Measurements from ENCODE around the gene METTL9.
"Not testable (repeated sequence)": the region's sequence is repeated elsewhere in the genome, so short reads cannot be mapped to it uniquely, and the experiment has no call there.

METTL9 gene

DNA sequence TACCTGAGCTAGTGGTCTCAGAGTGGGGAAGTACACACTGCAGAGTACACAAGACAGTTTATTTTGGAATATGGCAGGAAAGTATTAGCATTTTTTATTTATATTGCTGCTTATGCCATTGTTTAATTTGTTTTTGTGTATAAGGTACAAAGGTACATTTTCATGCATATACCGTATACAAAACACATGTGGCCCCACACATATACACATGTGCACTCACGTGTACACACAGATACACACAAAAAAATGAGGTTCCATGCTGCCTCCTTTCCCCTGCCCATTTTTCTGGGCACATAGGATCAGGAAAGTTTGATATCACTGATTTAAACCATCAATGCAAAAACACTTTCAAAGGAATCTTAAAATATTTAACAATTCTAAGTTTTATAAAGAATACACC lies 40.1 kb downstream of the METTL9 start:
- DNase-seq = no peak

DNA sequence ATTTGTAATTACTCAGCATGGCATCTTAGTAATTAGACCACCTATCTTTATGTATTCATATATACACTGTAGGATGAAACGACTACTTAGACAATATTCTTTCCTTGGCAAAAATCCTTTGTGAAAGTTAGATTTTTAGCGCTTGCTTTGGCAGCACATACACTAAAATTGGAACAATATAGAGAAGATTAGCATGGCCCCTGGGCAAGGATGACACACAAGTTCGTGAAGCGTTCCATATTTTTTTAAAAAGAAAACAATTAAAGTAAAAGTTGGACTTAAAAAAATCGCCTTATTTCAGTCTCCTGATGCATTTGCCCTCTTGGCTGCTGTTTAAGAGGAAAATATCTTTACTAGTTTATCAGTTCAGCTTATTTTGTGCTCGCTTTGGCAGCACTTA lies 42.5 kb downstream of the METTL9 start:
- DNase-seq = no peak

DNA sequence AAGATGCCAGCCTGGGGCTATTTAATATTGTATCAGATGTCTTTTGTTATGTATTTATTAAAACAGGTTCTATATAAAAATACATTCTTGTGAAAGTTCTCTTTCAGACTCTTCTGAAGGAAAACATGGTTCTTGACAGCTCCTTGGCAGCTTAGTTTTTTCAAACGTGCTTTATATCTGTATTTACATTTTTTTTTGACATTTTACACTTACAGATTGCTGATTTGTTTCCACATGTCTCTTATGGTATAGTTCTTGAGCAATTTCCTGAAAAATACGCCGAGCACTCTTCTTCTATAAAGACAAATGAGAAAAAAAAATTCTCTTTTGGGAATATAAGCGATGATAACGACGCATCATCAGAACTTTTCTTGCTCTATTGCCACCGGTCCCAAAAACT lies 43.5 kb downstream of the METTL9 start:
- no peak for DNase-seq

DNA sequence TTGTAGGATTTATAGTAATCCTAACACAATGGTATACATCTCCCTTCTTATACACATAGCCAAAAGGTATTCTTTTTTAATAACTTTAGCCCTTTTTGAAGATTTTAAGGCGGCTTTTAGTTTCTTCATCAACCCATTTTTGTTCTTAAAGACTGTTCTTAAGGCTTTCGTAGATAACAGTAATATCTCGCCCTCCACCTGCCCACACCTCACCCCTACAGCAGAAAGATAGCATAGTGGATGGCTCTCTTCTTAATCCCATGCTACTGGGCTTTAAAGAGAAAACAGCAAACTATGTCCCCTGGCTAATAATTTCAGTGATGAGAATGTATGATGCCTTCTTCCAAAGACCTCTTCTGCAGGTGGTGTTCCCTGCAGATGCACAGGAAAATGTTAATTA lies 44.4 kb downstream of the METTL9 start:
- no peak for DNase-seq

DNA sequence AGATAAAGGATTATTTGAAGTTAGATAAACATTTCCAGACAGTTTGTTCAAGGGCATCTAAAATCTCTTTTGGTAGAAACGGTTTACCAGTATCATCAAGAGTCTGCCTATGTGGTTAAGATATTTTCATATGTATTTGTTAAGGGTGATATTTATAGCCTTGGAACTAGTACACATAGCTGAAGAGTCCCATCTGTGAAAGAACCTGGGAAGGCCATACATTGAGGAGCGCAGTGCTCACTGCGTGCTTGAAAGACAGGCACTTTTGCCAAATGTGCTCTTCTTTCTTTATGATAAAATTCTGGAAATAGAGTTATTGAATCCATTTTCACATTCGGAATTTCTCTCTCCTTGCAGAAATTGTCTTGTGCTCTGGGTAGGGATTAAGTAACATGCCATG lies 45.3 kb downstream of the METTL9 start:
- no peak for DNase-seq

DNA sequence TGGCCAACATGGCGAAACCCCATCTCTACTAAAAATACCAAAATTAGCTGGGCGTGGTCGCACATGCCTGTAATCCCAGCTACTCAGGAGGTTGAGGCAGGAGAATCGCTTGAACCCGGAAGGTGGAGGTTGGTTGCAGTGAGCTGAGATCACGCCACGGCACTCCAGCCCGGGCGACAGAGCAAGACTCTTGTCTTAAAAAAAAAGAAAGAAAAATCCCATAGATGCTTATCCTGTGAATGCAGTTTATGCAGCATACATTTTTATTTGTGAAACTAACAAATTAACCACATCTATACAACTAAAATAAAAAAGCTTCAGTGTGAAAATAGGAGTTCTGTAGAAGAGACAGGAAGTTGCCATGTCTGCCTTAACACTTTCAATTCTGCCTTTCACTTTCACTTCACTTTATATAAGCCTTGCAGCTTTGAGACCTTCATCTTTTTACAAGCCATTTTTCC lies 45.9 kb downstream of the METTL9 start:
- no peak for DNase-seq

DNA sequence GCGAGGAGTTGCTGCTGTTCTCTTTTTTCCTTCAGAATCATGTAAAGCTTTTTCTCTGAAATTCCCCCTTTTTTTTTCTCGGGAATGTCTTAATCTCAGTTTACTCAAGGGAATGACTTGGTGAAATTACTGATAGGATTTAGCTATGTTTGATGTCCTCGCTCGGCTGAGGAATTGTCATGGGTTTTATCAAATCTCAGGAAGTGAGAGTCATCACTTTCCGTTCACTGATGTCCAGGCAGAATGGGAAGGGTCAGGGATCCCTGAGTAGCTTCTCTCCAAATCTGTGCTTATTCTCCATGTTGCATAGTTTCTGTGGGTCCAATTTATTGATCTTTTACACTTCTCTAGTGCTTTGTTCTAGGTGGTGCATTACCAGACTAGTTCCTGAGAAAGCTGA lies 46.7 kb downstream of the METTL9 start:
- no peak for DNase-seq

DNA sequence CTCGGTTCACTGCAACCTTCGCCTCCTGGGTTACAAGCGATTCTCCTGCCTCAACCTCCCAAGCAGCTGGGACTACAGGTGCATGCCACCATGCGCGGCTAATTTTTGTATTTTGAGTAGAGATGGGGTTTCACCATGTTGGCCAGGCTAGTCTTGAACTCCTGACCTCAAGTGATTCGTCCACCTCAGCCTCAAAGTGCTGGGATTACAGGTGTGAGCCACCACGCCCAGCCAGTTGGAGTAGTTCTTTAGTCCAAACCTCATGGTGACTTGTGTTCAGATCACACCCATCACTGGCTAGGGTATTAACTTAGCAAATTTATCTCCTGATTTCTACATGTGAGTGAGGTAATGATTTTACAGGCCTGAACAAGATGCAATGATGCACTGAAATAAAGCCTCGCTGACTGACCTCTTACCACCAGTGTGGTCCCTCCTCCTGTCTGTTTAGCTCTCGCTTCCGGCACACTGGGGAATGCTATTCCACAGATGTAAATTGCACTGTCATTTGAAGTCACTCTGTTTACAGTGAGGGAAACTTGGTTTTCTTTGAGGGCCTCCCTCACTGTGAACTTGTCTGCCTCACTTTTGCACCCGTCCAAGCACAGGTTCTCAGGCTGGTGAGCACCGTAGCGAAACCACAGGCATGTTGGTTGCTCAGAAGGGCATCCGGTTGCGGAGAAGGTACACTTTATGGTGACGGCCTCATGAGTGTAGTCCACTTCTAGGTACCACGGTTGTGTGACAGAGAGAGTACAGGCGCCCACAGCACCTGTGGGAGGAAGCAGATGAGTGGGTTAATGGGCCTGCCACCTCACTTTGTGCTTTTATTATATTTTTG lies 47.6 kb downstream of the METTL9 start:
- DNase-seq = peak; percentile 56 to 66

DNA sequence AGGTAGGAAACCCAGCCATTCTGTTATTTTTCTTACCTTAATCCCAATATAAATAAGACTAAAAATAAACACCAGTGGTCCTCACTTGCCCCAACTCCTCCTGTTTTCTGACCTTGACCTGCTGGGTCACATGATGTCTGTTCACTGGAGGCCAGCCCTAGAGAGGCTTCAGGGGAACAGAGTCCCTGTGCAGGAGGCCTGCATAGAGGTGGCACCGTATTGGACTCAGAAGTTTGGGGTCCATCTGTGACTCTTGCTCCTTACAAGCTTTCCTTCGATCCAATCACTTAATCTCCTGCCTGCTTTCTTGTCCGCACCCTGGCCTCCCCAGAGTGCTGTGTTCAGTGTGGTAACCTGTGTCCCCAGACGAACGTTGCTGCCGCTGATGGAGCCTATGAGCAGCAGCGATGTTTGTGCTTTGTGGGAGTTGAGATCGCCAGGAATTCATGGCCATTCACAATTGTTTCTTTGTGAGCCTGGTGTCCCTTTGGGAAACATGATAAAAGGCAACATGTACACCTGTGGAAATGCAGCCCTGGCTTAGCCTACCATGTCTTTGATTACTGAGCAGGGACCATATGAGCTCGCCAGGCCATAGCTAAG lies 48.3 kb downstream of the METTL9 start:
- no peak for DNase-seq

DNA sequence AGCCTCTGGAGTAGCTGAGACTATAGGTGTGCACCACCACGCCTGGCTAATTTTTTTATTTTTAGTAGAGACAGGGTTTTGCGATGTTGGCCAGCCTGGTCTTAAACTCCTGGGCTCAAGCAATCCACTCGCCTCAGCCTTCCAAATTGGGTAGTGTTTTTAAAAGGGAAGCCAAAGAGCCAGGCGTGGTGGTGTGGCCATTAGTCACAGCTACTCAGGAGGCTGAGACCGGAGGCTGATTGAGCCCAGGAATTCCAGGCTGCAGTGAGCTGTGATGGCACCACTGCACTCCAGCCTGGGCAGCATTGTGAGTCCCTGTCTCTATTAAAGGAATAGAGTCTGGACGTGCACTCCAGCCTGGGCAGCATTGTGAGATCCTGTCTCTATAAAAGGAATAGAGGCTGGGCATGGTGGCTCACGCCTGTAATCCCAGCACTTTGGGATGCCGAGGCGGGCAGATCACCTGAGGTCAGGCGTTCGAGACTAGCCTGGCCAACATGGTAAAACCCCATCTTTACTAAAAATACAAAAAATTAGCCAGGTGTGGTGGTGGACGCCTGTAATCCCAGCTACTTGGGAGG lies 50.5 kb downstream of the METTL9 start:
- not testable (repeated sequence) for DNase-seq

DNA sequence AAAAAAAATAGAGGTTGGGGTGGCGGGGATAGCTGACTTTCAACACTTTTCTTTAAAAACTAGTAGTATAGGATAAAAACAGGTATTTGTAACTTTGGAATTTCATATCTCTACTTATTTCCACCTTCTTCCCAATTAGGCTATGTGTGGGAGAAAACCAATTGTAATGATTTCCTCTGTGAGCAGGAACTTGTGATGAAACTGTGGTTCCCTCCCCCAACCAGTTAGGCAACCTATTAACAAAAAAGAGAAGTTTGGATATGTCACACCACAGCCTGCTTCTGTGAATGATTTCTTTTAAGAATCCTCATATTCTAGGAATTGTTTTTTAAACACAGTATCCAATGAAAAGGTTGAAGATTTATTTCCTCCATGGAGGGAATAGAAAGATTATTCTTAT lies 51.1 kb downstream of the METTL9 start:
- DNase-seq = no peak

DNA sequence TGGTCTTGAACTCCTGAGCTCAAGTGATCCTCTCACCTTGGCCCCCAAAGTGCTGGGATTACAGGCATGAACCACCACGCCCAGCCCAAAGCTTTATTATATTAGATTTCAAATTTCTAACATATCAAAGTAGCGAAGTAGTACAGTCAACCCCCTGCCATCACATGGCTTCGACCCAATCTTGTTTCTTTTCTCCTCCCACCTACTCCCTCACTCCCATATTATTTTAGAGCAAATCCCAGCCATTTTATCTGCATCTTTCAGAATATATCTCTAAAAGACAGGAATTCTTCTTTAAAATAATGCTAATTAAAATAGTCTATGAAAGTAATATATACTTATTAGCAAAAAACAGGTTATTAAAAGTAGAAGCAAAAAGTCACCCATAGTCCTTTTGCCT lies 52.1 kb downstream of the METTL9 start:
- no peak for DNase-seq

DNA sequence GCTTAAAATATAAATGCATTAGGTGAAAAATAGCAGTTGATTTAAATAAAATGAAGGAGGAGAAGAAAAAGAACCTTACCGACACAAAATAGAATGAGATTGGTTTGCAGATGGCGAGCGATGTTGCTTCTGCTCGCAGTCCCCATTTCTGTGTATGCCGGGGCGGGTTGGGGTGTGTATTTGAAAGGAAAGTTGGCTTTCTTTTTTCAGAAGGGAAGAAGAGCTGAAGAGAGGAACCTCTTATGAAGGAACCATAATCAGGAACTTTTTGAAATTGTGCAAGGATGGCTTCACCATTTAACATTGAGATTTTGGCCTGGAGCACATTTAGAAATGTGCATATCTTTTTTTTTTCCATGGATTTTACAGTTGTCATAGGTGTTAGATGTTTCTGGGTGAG lies 53.1 kb downstream of the METTL9 start, which contains the start of gene IGSF6:
Gene IGSF6 (minus strand): TSS at position 156 of the 400 bp plus-strand sequence. CDS start 10 bp downstream, at position 146.
- no peak for DNase-seq

DNA sequence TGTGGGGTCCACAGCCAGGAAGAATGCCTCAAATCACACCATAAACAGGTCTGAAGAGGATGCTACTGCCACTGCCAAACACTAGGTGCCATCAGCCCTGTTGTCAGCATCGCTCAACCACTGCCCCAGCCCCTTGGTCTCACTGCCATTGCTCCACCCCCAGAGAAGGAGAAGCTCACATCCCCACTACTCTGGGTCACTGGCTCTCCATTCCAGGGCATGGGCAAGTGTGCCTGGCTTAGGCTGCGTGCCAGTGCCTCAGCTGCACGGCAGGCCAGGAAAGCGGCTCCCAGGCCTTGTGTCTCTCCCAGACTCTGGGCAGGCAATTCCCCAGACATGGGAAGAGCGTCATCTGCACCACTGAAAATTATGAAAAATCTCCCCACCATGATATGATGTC lies 54.2 kb downstream of the METTL9 start:
- DNase-seq = no peak

DNA sequence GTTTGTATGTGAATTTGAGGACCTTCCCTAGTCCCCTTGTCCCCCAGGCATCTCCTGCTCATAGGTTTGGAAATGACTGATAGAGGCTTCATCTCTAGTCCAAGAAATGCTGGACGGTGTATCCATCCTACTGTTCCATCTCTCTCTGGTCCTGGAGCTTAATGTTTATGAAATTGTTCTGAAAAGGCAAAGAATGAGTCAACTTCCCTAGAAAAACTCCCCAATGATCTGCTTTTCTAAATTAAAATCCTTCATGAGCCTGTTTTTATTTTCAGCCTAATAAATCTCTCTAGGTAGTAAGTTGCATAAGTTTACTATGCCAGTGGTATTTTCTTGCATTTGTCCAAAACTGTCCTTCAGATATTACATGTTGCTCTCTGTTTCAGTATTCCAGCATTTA lies 55.1 kb downstream of the METTL9 start:
- no peak for DNase-seq

DNA sequence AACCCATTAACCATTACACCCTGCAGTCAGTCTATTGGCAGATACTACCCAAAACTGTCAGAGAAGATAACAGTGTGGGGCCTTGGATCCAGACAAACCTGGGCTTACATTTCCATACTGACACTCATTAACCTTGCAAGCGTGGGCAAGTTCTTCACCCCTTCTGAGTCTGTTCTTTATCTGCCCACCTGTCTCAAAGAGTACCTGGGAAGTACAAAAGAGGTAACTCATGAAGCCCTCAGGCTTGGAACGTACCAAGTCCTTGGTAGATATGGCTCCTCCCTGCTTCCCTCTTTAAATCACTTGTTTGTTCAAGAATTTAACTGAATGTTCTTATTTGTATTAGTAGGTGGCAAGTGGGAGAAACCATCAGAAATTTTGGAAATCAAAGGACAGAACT lies 55.5 kb downstream of the METTL9 start:
- DNase-seq = no peak

DNA sequence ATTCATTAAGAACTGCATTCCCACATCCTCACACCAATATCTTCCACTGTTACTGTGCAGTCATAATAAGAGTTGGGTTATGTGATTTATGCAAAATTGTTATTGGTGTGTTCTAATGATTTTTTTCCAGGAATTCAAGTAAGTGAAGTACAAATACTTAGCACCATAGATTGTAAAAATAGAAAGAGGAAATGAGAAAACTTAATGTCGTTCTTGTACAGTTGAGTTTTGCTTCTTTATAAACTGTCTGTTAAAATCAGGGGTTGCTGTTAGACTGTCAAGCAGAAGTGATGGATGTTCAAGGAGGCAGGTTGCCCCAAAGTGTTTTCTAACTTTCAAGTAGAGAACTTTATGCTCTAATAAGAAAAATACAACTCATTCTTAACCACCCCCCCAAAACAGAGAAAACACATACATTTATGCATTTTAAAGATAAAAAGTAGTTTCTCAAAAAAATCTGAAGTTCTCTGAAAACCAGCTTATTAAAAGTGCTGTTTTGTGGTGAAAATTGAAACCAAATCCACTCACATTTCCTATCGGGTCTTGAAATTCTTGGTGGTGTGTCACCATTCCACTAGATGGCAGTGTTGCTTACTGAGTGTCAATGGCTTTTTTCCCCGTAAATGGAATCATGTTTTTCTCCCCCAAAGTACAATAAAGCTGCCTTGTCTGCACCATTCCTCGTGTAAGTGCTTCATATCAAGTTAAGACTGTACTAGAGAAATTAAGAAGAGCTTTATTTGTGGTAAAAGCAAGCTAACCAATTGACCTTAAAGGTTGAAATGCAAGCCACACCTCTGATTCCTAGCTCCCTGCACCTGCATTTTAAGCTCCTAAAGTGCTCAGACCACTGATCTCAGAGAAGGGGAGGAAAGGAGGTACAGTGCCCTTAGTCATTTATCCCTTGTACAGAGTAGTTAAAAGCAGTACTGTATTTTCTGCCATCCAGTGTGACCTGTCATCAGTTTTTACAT lies 57.7 kb downstream of the METTL9 start:
- no peak for DNase-seq

DNA sequence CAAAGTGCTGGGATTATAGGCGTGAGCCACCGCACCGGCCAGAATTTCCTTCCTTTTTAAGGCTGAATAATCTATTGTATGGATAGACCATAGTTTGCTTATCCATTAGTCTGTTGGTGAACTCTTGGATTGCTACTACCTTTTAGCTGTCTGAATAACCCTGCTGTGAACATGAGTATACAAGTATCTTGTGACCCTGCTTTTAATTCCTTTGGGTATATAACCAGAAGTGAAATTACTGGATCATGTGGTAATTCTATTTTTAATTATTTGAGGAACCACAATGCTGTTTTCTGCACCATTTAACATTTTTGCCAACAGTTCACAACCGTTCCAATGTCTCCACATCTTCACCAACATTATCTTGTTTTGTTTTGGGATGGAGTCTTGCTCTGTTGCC lies 59.7 kb downstream of the METTL9 start:
- DNase-seq = no peak

DNA sequence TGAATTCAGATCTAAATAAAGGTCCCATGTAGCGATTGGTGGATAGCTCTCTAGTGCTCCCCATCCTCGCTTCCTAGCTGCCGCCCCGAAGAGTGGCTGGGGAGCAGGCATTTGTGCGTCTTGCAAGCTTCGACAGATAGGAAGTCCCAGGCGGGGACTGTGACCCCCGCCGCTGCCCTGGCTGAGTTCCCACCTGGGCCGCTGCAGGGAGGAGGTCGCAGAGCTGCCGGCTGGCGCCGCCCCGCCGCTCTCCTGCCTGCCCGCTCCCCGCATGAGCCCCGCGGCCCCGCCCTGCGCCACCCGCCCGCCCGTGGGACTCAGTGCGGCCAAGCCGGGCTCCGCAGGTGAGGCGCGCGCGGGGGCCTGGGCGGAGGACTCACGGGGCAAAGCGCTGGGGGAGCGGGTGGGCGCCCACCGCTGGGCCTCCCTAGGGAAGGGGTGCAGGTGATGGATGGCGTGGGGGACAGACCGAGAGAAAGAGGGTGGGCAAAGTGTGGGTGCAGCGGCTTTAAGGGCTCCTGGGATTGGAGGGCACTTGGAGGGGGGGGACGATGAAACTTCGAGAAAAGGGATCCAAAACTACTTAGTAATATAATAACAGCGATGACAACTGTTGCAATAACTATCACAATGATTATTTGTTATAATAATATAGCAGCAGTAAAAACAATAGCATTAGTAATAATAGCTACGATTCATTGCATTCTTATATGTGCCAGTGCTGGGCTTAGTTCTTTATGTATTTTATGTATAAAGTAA lies 64.7 kb downstream of the METTL9 start, which contains the start of gene OTOA:
Gene OTOA (plus strand): TSS at position 80 of the 759 bp plus-strand sequence. CDS start 14,547 bp downstream, outside the sequence.
- no peak for DNase-seq

DNA sequence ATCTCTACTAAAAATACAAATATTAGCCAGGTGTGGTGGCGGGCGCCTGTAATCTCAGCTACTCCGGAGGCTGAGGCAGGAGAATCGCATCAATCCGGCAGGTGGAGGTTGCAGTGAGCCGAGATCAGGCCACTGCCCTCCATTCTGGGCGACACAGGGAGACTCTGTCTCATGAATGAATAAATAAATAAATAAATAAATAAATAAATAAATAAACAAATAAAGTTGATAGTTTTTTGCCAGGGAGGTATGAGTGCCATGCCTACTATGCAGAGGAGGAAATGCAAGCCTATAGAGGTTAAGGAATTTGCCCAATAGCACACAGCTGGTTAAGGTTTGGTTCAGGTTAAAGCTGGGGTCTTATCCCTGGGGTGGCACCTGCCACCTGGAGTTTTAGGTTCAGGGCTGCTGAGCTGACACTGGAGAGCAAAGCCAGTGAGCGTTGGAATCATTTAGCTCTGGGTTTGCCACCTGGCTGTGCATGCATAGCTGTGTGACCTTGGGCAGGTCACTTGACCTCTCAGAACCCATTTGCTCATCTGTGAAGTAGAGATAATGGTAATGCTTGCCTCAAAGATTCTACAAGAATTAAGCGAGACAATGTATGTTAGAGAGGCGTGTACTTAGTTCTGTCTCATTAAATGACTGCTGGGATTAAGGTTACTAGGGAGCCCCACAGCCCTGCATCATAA lies 65.6 kb downstream of the METTL9 start:
- DNase-seq = no peak

DNA sequence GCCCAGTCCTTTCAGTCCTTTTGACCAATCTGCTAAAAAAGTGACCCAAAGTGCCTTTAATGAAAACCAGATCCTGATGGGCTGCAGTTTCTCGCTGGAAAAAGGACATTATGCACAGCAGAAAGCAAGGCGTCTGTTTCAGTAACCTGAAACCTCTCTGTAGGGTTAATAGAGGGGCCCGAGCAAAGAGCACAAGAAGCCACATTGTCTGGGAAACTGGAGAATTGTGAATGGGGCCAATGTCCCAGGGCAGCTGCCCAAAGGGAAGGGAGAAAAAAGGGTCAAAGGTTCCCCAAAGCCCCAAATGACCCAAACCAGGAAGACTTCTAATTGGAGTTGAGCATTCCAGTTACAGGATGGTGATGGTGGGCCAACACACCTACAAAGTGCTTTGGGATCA lies 67.4 kb downstream of the METTL9 start:
- no peak for DNase-seq
